ENCODE results near the gene ZNF521.

GRCh38 chr18:25283781-25284180 is 68.2 kb downstream of the ZNF521 start:
- no peak for TF ChIP-seq POLR2A (IDR thresholded peaks at IDR 0.05; ENCODE audit: low read depth, low read length)
- TF ChIP-seq POLR2AphosphoS5 (IDR thresholded peaks at IDR 0.05; ENCODE audit: low read depth, low read length) = no peak
- TF ChIP-seq POU2F2 (IDR thresholded peaks at IDR 0.05; ENCODE audit: low read depth, low read length) = no peak
- TF ChIP-seq TAF1 (IDR thresholded peaks at IDR 0.05; ENCODE audit: low read depth, low read length) = no peak
- TF ChIP-seq PAX5 (IDR thresholded peaks at IDR 0.05; ENCODE audit: insufficient read depth, low read length, severe bottlenecking) = no peak

Data from GM12891 (cell line).